ENCODE data around the gene ERGIC1.
"Not testable (repeated sequence)": the region's sequence is repeated elsewhere in the genome, so short reads cannot be mapped to it uniquely, and the experiment has no call there.

Gene ERGIC1

DNA sequence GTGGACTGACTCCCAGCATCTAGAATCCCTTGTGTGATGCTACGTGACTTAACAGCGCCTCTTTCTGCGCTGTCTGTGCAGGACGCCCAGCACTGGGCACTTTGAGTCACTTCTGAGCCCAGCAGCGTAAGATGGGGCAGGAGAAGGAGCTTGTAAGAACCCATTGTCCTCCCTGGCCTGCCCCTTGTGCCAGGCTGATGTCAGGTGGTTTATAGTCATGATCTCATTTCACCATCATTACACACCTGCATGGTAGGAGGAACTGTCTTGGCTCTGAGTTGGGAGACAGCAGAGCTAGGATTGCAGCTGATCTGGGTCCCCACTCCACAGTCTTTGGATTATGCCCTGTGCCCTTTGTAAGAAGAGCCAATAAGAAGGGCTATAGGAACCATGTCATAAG is 12.2 kb downstream of the ERGIC1 start:
- DNase-seq (ENCODE audit: low read depth in 3 of 3, low spot score in 1 of 3) = no peak

DNA sequence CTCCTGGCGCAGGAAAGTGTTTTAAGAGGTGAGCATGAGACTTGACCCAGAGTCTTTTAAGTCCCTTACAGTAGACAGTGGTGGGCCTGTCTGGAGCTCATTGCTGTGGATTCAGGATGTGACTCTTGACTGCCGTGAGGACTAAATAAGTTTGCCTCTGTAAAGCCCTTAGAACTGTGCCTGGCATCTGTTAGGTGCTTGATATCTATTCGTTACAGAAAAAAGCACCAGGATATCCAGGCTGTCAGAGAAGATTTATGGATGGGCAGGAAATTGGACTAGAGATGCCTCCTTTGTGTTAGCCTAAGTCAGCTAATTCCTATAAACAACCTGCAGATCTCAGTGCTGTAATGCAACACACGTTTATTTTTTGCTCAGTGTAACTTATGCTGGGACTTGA is 12.6 kb downstream of the ERGIC1 start:
- DNase-seq (ENCODE audit: low read depth in 3 of 3, low spot score in 1 of 3) = no peak

DNA sequence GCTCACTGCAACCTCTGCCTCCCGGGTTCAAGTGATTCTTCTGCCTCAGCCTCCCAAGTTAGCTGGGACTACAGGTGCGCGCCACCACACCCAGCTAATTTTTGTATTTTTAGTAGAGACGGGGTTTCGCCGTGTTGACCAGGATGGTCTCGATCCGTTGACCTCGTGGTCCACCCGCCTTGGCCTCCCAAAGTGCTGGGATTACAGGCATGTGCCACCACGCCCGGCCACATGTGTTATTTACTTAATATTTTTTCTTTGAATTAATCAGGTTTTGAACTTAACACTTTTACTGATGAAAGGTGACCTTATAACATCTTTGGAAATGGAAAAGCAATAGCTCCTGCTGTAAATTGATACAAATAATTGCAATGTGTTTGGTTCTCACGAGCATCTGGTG is 13.5 kb downstream of the ERGIC1 start:
- not testable (repeated sequence) for DNase-seq (ENCODE audit: low read depth in 3 of 3, low spot score in 1 of 3)

DNA sequence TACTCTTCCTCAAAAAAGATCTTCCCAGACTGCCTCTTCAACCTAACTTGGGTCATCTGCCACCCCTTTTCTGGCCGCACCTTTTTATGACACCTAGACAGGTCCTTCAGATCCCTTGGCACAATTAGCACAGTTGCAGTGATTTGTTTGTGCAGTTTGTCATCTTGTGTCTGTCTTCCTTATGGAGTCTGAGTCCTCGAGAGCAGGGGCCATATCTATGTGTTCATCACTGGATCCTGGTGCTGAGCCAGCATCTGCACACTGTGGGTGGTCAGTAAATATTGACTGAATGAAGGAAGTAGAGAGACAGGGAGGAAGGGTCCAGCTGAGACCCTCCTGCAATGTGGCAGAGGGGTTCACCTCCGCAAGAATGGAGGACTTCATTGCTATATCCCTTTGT is 14.4 kb downstream of the ERGIC1 start:
- no peak for DNase-seq (ENCODE audit: low read depth in 3 of 3, low spot score in 1 of 3)

DNA sequence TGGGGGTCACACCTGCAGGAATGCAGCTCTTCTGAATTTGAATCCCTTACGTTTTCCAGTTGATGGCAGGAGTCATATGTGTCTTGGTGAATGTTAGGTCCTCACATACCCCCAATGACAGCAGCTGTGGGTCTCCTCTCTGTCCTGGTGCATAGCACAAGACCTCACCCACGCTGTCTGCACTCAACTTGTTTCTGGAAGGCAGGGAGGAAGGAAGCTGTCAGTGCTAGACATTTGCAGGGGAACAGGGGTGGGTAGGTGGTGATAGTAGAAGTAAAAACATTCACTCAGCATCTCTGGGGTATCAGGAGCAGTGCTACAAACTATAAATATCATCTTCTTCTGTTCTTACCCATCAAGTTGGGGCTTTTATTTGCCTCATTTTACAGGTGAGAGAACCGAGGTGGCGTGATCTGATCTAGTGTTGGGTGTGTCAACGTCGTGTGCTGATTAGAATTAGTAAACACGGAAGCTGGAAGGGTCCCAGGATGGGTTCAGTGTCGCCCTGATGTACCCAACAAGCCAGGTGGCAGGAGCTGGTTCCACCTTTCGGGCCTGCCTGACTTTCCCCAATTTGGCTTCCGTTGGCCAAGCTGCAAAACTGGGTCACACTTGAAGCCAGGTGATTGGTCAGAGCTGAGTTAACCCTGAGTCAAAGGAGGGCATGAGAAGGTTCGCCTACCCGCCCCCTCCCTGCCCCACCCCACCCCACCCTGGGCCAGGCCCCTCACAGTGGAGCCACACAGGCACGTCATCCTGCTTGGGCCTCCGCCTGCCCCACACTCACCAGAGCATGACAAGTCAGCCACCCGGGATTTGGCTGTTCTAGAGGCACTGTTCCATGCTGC is 15.8 kb downstream of the ERGIC1 start:
- no peak for DNase-seq (ENCODE audit: low read depth in 3 of 3, low spot score in 1 of 3)

DNA sequence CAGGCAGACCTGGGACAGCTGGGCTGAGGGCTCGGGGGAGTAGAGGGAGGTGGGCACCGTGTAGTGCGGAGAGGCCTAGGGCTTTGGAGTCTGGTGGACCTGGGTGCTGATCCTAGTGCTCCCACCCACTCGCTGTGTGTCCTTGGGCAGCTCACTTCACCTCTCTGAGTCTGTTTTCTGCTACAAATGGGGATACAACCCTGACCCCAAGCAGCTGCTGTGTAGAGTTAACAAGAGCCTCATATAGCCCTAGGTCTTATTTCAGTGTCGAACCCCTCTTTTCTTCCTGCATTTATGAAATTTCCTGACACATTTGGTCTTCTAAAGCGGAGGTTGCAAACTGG is 16.4 kb downstream of the ERGIC1 start:
- no peak for DNase-seq (ENCODE audit: low read depth in 3 of 3, low spot score in 1 of 3)

DNA sequence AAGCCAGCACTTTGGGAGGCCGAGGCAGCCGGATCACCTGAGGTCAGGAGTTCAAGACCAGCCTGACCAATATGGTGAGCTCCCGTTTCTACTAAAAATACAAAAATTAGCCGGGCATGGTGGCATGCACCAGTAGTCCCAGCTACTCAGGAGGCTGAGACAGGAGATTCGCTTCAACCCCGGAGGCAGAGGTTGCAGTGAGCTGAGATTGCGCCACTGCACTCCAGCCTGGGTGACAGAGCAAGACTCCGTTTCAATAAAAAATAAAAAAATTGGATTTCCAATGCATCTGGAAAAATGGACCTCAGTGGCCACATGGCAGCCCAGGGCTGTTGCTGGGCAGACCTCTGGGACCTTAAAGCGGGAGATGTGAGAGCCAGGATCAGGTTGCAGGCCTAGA is 17.2 kb downstream of the ERGIC1 start:
- not testable (repeated sequence) for DNase-seq (ENCODE audit: low read depth in 3 of 3, low spot score in 1 of 3)

DNA sequence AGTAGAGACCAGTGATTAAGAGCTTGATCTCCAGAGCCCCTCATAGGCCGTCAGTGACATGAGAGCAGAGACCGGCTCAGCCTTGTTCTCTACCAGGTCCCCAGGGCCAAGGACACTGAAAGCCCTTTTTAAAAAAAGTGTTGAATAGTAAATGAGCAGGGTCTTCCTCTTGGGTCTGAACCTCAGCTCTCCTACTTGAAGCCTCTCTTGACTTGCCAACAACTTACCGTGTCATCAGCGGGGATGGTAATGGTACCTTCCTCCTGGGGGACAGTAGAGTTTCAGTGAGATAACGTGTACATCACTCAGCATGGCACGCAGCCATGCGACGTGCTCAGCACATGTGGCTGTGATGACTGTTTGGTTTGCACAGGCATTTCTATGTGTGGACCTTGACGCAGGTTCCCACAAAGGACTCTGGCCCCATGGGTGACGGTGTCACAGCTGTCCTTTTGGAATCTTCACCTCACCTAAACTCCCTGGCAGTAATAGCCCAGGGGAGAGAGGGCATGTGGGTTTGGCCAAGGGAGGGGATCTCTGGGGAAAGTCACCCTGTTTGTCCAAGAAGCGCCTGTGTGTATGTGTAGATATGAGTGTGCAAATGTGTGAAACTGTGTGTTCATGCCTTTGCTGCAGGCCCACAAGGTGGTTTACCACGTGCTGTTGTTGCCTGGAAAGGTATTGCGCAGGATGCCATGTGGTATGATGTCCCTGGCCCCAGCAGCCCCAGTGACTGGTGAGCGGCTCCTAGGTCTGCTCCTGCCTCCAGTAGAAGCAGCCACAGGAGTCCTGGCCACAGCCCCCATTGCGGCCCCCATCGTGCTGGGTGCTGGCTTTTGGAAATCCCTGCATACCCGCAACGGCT is 18.7 kb downstream of the ERGIC1 start:
- no peak for DNase-seq (ENCODE audit: low read depth in 3 of 3, low spot score in 1 of 3)

DNA sequence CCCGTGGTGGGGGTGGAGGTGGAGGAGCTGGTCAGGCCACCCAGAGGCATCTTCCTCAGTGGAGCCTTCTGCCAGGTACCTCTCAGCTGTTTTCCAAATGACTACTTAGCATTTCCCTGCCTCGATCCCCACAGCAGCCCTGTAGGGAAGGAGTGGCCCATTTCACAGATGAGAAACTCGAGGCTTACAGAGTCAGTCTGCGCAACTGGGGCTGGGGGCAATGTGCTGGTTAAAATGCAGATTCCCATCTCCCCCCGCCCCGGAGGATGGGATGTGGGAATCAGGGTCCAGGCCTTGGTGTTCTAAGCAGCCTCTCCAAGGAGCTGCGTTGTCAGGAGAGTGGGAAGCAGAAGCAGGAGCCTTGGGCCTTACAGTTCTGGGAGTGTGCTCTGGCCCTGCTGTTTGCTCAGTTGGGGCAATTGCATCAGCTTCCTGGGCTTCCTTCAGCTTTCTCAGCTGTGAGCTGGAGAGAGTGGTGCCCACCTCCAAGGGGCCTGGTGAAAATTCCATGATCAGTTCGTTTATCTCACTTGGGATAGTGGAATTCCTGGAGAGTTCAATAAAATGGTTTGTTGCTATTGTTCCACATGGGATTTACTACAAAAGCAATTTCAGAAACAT is 19.4 kb downstream of the ERGIC1 start:
- no peak for DNase-seq (ENCODE audit: low read depth in 3 of 3, low spot score in 1 of 3)

DNA sequence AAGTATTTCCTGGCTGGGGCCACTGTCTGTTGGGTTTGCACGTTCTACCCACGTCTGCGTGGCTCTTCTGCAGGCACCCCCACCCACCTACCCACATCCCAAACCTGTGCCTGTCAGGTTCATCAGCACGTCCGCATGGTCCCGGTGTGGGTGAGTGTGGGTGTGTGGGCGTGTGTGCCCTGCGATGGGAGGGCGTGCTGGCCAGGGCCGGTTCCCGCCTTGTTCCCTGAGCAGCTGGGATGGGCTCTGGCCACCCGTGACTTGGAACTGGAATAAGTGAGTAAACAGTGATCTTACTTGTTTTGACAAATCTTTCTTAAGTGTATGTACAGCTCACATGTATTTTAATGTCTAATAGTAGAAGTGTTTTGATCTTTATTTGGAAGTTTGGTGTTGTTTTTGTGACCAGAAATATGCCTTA is 20.4 kb downstream of the ERGIC1 start:
- no peak for DNase-seq (ENCODE audit: low read depth in 3 of 3, low spot score in 1 of 3)

DNA sequence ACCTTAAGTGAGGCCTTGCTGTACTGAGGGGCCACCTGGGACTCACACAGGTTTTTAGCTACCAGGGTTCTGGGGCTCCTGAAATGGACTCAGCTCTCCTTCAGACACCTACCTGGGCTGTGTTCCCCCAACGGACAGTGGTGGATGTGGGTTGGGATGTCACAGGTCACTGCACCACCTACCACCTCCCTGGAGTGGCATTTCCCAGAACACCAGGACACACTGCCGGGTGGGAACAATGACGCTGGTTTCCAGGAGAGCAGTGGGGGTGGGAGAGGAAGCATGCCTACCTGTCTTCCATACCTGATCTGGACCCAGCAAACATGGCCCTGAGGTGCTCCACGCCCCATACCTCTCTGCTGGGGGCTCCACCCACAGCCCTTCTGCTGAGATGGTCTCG is 20.9 kb downstream of the ERGIC1 start:
- DNase-seq (ENCODE audit: low read depth in 3 of 3, low spot score in 1 of 3) = no peak

DNA sequence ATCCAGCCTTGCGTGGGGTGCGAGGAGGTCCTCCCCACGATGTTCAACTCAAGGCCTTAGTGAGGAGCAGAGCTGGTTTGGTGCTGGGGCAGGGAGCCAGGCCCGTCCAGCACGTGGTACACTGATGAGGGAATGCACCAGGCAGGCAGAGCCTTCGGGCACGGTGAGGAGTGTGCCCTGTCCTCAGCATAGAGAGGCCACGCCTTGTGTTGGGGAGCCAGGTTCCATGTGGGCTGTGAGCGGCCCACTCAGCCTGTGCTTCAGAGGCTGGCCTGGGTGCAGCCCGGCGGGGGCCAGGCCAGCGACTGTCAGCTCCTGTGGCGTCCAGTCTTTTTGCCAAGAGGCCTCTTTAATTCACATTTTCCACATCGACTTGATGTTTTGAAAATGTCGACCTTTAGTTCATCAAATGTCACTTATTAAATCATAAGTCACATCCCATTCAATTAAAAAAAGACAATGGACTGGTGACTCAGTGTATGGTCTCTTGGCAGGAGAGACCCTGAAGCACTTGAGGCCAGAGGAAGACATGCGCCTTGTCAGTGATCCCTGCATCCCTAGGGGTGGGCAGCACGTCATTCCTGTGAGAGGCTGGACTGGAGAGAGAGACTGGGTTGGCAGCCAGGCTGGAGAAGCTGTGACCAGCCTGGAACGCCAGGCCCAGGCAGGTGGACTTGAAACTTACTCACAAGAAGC is 21.7 kb downstream of the ERGIC1 start:
- DNase-seq (ENCODE audit: low read depth in 3 of 3, low spot score in 1 of 3) = no peak

DNA sequence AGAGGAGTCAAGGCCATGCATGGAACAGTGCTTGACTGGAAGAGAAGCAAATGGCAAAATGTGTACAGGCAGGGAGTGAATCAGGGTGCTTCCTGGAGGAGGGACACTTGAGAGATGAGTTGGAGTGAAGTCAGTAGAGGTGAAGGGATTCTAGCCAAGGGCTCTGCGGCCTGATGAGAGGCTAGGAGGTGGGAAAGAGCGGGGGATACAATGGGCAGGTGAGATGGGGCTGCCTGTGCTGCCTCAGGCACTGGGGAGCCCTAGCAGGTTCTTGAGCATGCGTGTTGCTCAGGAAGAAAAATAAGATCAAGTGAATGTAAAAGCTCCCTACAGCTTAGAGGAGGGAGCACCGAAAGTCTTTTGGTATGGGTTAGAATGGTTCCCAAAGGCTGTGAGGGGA is 22.3 kb downstream of the ERGIC1 start:
- DNase-seq (ENCODE audit: low read depth in 3 of 3, low spot score in 1 of 3) = no peak

DNA sequence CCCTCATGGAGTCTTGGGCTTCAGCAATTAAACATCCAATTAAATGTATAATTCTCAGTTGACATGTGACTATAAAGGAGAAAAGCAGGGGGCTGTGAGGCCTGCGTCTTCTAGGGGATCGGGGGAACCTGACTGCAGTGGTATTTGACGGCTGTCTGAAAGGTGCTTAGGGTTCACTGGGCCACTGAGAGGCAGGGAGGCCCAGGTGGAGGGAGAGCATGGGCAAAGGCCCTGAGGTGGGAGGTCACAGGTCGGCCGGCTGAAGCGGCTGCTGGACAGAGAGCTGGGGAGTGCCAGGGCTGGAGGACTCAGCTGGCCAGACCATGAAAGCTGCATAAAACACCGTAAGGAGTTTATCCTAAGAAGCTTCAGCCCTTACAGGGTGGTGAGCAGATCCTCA is 23.9 kb downstream of the ERGIC1 start:
- no peak for DNase-seq (ENCODE audit: low read depth in 3 of 3, low spot score in 1 of 3)

DNA sequence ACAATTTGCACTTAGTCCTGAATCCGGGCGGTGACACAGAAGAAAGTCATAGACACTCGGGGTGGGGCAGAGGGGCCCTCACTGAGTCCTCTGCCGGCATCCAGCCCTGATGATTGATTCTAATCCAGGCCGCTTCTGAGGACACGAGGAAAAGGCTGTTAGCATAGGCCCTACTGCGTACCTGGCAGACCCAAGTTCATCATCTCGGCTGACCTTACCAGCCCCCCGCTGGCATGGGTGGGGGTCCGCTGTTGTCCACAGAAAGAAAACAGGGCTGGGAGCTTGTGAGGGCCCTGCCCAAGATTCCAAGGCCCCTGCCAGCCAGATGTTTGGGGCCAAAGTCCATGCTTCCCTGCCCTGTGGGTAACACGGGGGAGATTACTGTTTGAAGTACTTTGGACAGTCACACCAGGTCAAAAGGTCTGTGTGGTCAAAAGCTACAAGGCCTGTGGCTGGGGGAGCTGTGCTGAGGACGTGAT is 24.5 kb downstream of the ERGIC1 start:
- DNase-seq (ENCODE audit: low read depth in 3 of 3, low spot score in 1 of 3) = no peak

DNA sequence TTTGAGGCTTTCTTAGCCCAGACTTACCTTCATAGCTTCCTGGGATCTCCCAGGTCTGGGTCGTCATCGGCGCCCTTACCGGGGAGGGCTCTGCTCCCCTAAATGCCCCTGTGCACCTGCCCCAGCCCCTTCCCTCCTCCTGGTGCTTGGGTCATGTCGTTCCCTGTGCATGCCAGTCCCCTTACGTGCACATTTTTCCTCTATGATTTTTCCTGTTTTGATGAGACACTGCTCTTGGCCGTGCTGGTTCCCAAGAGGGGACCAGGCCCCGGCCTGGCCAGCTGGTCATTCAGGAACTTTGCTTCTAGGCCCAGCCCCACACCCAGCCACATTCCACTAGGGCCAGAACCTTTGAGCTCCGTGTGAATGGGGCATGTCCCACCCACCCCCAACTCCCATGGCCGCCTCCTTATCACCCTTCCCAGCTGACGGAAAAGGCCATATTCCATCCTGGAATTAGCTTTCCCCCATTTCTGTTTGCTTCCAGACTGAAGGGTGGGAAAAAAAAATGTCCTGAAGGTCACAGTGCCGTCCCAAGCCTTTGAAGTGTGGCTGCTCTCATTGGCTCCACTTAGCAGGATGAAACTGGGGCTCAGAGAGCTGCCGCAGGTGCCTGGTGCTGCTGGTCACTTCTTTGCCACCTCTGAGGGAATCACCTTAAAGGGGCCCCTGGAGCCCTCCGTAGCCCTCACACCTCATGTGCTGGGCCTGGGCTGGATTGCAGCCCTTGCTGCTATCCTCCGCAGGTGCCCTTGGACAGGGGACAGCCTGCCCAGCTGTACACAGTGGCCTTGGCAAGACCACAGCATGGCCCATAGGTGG is 25.1 kb downstream of the ERGIC1 start:
- no peak for DNase-seq (ENCODE audit: low read depth in 3 of 3, low spot score in 1 of 3)

DNA sequence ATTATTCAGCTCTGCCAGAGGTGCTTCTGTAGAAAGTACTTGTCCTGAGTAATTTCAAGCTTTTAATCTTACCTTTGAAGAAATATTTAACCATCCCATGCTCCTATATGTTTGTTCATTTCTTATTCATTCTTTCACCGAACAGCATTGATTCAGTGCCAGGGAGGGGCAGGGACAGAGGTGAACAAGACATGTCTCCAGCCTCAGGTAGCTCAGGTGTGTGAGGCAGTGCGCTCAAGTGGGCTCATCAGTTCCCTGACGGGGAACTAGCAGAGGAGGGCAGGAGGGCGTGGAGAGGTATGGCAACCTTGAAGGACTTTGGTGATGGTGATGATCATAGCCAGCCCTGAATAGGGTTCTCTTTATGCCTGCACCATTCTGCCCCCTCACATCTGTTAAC is 25.9 kb downstream of the ERGIC1 start:
- DNase-seq (ENCODE audit: low read depth in 3 of 3, low spot score in 1 of 3) = no peak

DNA sequence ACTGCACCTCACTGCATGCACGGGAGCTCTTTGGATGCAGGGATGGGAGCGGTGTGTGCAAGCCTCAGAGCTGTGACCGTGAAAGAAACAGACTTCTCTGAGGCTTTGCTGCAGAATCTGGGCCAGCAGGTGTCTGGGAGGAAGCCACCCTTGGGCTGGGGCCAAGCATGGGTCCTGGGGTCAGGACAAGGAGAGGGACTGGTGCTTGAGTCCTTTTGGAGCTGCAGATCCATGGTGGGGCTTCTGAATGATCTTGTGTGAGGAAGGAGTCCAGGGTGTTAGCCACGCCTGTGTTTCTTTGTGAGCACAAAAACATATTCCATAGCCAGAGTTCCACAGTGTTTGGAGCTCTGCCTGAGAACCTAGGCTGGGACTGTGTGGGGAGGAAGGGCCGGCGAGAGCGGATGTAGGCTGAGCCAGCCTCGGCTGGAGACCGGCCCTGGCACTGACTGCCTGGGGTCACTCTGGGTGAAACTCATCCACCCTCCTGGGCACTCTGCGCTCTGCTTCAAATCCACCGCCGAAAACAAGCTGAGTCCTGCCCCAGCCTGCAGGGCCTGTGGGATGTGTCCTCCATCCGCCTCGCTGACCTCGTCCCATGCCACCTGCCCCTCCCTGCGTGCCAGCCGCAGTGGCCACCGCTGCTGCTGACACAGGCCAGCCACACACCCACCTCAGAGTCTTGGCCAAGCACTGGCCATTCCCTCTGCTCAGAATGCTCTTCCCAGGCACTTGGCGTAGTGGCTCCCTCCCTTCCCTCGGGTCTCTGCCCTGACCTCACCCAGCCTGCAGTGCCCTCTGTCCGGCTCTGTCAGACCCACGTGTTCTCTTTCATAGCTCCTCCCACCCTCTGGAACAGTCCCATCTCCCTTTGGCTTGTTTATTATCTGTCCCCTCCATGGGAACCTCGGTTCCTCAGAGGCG is 26.7 kb downstream of the ERGIC1 start:
- DNase-seq (ENCODE audit: low read depth in 3 of 3, low spot score in 1 of 3) = no peak

DNA sequence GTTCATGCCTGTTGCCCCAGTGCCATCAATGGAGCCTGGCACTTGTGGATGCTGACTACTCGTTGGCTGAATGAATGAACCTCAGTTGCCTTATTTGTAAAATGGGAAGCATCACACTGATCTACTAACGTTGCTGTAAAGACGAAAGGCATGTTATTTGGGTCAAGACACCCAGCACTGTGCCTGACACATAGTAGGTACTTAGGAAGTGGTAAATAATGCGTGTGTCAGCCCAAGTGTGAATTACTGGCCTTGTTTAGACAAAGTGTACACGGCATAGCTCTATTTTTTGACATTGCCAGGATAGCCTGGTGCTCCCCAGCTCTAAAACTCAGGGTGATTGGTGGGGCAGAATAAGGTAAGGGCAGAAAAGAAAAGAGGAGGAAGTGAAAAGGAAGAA is 27.4 kb downstream of the ERGIC1 start:
- DNase-seq (ENCODE audit: low read depth in 3 of 3, low spot score in 1 of 3) = no peak

Data from stimulated activated CD4-positive, alpha-beta T cell treated with anti-CD3 and anti-CD28 coated beads, TNF-alpha, amount 100 ng/mL, for 1 hour (primary cell).